HG03196 (cell line): Measurements from ENCODE around the gene GJB5.

Experiments
- ATAC-seq: cut with Tn5 transposase; IDR thresholded peaks from one replicate; pipeline ENCODE4 v1.9.1; 2021; ENCODE audit not compliant: unreplicated experiment

The GJB5 gene

DNA sequence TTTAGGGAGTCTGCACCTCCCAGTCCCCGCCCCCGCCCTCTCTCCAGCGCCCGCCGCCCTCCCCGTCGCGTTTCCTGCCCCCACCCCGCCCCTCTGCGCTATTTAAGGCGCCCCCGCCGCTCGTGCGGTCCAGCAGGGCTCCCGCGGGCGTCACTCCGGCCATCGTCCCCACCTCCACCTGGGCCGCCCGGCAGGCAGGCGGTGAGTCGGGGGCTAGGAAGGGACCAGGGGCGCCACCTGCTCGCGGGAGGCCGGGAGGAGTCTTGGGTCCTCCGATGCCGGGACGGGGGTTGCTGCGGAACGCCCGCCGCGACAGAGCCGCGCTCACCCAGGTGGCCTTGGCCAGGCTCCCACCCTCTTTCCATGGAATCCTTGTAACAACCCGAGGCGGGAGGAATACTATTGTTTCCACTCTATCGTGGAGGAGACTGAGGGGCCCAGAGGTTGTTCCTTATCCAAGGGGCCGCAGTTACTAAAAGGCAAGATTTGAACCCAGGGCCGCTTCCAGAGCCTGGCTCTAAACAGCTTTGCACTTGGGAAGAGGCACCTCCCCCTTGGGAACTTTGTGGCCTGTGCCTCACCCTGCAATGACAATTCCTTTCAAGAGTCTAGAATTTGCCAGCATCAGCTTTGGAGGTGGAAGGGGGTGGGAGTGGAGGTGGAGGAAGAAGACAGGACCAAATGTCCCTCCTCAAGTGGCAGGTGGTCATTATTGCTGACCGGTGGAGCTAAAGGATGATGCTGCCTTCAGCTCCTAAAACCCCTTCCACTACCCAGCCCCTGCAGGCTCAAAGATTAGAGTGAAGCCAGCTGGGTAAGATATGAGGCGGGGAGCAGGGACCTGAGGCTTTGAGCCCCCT, 38.3 kb downstream of the GJB5 start, which contains the start of gene GJA4:
GJA4 (plus strand) TSS at position 132 of the 860 bp plus-strand sequence. CDS start 1,215 bp downstream, outside the sequence.
- no peak for ATAC-seq

DNA sequence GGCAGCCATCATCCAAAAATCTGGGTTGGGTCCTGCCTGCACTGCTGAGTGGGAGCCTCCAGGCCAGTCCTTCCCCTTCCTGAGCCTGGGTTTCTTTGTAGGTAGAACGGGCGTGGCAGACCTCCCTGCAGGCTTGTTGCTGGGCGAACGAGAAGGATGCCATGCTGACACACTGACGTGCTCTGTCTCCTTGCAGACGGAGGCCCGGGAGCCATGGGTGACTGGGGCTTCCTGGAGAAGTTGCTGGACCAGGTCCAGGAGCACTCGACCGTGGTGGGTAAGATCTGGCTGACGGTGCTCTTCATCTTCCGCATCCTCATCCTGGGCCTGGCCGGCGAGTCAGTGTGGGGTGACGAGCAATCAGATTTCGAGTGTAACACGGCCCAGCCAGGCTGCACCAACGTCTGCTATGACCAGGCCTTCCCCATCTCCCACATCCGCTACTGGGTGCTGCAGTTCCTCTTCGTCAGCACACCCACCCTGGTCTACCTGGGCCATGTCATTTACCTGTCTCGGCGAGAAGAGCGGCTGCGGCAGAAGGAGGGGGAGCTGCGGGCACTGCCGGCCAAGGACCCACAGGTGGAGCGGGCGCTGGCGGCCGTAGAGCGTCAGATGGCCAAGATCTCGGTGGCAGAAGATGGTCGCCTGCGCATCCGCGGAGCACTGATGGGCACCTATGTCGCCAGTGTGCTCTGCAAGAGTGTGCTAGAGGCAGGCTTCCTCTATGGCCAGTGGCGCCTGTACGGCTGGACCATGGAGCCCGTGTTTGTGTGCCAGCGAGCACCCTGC, 39.3 kb downstream of the GJB5 start:
- no peak for ATAC-seq

DNA sequence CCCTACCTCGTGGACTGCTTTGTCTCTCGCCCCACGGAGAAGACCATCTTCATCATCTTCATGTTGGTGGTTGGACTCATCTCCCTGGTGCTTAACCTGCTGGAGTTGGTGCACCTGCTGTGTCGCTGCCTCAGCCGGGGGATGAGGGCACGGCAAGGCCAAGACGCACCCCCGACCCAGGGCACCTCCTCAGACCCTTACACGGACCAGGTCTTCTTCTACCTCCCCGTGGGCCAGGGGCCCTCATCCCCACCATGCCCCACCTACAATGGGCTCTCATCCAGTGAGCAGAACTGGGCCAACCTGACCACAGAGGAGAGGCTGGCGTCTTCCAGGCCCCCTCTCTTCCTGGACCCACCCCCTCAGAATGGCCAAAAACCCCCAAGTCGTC, 39.9 kb downstream of the GJB5 start:
- ATAC-seq: no peak

DNA sequence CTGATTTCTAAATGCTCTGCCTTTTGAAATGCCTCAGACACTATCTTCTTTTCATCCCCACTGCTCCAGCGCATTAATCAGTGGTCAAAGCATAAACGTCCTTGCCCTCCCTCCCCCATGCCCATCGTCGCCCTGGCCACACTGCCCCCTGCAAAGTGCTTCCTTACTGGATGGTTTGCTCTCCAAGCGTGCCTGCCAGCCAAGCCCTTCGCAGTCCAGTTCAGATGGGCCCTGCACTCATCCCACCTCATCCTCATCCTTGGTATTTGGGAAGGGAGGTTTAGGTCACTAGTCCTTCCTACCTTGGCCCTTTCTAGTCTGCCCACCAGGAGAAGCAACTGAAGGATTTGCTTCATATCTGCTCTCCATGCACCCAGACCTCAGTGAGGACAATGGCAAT, 41.1 kb downstream of the GJB5 start:
- no peak for ATAC-seq

DNA sequence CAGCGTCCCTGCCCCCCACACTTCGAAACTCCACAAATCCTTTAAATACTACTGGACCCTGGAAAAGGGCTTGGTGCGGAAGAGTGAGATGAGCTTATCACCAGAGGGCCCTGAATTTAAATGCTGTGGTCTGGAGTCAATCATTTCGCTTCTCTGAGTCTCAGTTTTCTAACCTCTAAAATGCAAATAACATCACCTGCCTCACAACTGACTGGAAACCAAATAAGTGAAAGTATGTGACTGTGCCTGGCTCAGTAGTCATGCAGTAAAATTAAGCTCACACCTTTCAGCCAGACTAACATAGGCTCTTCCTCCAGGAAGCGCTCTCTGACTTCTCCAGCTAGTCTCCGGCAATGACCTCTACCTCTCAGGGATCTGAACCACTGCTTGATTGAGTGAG, 42.1 kb downstream of the GJB5 start:
- ATAC-seq: no peak

DNA sequence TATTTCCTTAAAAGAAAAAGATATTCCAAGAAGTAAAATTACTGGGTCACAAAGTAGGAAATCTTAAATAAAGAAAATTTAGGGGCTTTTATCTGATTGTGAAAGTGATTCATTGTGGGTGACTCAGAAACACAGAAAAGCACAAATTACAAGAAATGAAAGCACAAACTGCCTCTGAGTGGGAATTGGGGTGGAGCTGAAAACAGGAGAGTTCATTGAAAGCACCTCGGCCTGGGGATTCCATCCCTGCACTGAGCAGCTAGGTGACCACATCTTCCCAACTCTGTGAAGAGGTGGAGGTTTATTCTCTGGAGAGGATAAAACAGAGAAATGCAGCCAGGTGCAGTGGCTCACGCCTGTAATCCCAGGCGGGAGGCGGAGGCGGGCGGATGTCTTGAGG, 45.4 kb downstream of the GJB5 start:
- no peak for ATAC-seq

DNA sequence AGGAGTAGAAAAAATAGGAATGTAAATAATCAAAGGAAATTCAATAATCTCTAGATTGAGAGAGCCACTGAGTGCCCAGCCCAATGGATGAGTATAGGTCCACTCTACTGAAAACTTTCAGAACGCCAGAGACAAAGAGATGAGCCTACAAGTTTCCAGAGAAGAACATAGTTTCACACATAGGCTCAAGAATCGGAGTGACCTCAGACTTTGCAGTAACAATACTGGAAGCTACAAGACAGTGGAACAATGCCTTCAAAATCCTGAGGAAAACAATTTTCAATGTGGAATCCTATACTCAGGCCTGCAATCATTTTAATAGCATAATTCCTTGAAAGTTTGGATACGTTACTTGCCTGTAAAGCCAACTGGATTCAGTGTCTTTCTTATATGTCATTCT, 48.9 kb downstream of the GJB5 start:
- ATAC-seq: no peak

DNA sequence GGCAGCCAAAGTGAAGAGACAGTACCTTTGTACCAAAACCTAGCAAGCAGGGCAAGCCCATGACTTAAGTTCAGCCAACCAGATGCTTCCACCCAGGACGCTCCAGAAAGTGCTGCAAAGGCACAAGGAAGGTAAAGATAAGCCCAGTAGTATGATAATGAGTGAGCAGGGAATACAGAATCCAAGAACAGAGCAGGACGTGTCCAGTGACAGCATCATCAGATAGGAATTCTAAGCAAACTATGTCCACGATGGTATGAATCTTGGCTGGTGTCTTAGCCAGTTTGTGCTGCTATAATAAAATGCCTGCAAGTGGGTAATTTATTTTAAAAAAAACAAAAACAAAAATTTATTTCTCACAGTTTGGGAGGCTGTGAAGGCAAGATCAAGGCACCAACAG, 51.5 kb downstream of the GJB5 start:
- ATAC-seq: no peak
